GM19023 (cell line): ENCODE data around the gene ENPP3.
"Not testable (repeated sequence)": the region's sequence is repeated elsewhere in the genome, so short reads cannot be mapped to it uniquely, and the experiment has no call there.

ENCODE experiments used
- ATAC-seq: cut with Tn5 transposase; IDR thresholded peaks from one replicate; pipeline ENCODE4 v1.9.1; 2021; ENCODE audit warnings: mild to moderate bottlenecking, moderate library complexity; ENCODE audit not compliant: unreplicated experiment

ENPP3 gene

DNA sequence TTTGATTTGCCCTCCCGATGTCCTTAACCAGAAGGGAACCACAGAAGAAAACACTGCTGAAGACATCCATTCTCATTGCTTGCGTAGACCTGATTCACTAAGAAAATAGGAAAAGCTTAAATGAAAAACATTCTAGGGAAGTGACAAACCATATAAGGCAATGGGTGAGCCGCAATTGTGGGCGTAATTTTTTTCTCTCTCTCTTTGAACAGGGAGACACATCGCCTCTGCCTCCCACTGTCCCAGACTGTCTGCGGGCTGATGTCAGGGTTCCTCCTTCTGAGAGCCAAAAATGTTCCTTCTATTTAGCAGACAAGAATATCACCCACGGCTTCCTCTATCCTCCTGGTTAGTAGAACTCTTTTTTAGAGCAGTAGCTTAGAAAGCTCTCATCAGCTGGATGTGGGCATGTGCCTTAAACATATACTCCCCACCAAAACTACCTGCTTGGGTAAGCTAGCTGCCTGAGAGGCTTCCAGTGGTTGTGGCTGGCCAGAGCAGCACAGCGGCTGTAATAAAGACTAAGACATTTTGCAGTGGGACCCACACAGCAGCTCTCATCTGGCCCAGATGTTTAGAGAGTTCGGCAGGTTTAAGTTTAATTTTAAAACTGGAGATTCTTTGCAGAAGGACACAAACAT lies 96.4 kb downstream of the ENPP3 start:
- ATAC-seq, result no peak

DNA sequence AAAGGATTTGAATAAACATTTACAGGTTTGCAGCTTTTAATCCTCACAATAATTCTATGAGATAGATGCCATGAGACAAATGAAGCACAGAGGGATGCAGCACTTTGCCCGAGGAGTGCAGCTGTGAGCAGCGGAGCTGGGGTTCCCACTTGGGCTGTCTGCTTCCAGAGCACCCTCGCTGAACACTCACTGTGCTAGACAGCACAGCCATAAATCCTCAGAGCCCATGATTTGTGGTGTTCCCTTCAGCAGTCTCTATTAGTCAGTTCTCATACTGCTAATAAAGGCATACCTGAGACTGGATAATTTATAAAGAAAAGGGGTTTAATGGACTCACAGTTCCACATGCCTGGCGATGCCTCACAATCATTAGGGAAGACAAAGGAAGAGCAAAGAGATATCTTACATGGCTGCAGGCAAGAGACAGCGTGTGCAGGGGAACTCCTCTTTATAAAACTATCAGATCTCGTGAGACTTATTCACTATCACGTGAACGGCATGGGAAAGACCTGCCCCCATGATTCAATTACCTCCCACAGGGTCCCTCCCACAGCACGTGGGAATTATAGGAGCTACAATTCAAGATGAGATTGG lies 99.0 kb downstream of the ENPP3 start:
- no peak for ATAC-seq

DNA sequence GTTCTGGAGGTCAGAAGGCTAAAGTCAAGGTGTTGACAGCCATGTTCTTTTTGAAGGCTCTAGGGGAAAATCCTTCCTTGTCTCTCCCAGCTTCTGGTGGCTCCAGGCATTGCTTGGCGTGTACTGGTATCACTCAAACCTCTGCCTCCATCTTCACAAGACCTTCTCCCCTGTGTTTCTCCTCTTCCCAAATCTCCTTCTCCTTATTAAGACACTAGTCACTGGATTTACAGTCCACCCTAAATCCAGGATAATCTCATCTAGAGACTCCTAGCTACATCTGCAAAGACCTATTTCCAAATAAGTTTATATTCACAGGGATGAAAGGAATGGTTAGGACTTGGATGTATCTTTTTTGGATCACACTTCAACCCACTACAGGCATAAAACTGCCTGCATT lies 99.7 kb downstream of the ENPP3 start:
- no peak for ATAC-seq

DNA sequence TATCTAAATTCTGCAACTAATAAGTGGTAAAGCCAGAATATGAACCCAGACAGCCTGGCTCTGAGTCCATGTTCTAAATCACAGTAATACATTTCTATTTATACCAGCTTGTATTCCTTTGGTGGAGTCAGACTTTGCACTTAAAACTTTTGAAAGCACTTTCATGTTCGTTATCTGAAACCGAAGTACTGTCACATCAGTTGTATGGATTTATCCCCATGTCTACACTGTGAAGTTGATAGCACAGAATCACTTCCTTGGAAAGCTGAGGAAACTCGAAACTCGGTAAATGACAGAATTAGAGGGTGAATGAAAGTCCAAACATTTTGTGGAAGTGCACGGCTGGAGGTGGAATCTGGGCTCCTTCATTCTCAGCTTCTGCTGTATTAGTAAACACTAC lies 102.0 kb downstream of the ENPP3 start:
- ATAC-seq, result no peak

DNA sequence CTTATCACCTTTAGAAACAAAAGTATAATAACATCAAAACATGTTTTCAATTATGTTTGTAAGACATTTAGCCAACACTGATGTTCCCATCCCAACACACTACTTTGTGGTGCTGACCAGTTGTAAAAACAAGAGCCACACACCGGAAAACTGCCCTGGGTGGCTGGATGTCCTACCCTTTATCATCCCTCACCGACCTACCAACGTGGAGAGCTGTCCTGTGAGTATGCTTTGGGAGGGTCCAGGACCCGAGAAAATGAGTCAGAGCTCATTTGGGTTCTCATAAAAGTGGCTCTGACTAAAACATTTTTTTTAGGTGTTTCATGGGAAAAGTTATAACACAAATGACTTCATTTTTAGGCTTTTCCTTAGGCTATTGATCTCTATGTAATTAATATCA lies 103.1 kb downstream of the ENPP3 start:
- ATAC-seq, result no peak

DNA sequence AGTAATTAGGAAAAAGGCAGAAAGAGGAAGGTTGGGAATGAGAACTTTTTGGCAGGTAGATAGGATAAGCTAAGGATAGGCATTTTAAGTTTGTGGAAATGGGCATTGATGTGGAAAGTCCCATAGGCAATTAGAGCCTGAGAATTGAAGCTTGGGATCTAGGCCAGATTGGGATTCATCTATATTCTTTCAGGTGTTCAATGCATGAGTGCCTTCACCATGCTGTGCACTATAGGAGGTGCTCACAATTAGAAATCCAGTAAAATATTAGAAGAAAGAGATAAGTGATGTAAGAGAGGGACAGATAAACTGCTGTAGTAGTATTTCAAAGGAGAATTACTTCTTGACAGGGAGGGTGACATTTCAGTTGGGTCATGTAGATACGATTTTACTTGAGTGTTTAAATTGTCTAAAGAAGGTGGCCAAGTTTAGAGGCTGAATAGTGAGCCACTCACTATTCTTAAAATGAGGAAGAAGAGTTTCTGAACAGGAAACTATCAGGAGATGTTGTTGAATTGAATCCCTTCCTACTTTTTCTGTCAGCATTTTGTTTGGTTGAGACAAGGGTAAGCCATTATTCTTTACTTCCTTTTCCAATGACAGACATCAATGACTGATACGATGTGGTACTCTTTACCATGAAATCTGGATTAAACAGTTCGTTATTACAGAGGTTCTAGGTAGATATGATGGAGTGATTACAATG lies 104.7 kb downstream of the ENPP3 start:
- no peak for ATAC-seq

DNA sequence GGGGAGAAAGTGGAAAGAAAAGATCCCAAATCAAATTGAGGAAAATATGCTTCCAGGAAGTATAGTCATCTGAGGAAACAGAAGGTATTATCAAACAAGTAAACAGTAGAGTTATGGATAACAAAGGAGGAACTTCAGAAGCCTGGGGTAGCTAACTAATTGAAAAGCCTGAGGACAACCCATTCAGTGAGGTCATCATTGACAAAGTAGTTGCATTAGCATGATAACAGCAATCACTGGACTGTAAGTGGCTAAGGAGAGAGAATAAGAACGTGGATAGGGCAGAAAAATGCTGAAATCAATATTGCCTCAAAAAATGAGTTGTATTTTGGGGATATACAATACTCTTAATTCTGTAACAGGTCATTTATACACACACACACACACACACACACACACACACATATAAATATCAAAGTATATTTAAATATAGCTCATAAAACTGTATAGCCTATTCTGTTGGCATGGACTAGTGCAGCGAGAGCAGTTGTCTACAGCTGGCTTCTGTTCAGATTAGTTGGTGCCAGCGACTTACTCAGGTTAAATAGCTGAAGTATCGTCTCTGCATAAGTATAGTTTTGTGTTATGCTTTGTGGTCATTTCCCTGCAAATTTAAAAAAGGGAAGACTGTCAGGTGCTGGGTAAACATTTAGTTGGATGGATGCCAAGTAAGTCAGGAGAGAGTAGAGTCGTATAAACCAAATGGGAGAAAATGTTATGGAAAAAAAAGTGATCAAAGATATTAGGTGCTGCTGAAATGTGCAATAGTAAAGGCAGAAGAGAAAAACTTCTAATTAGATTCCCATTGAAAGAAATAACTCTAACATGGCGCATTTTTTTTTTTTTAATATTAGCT lies 107.6 kb downstream of the ENPP3 start:
- ATAC-seq, result no peak

DNA sequence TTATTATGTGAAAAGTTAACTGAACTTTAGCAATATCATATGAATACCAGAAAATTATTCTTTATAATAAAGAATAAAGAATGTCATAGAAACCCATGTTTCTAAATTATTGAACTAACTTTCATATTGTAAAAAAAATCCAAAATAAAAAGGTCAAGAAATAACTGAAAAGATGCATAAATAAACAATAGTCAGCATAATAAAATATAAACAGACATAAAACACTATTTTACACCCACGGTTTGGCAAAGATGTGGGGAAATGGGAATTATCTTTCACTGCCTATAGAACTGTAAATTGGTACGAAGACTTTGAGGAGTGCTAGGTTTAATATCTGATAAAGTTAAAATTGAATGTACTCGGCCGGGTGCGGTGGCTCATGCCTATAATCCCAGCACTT lies 108.4 kb downstream of the ENPP3 start:
- no peak for ATAC-seq

DNA sequence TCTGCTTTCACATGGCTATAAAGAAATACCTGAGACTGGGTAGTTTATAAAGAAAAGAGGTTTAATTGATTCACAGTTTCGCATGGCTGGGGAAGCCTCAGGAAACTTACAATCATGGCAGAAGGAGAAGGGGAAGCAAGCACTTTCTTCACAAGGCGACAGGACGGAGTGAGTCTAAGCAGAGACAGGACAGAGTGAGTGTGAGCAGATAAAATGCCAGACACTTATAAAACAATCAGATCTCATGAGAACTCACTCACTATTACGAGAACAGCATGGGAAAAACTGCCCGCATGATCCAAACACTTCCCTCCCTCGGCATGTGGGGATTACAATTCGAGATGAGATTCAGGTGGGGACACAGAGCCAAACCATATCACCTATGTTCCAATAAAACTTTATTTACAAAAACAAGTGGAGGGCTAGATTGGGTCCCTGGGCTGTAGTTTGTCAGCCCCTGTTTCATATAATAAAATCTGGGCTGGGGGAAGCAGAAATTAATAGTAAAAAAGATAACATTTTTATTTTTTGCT lies 110.8 kb downstream of the ENPP3 start:
- no peak for ATAC-seq

DNA sequence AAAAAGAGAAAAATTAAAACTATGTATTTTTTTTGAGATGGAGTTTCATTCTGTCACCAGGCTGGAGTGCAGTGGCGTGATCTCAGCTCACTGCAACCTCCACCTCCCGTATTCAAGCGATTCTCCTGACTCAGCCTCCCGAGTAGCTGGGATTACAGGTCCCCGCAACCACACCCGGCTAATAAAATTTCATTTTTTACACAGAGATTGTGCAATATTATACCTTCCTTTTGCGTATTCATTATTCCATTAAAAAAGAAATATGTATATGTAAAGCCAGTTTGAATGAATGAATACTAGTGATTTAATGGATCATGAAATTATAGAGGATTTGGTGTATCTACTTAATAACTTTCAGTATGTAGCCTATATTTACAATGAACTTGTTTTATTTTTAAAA lies 111.9 kb downstream of the ENPP3 start:
- no peak for ATAC-seq

DNA sequence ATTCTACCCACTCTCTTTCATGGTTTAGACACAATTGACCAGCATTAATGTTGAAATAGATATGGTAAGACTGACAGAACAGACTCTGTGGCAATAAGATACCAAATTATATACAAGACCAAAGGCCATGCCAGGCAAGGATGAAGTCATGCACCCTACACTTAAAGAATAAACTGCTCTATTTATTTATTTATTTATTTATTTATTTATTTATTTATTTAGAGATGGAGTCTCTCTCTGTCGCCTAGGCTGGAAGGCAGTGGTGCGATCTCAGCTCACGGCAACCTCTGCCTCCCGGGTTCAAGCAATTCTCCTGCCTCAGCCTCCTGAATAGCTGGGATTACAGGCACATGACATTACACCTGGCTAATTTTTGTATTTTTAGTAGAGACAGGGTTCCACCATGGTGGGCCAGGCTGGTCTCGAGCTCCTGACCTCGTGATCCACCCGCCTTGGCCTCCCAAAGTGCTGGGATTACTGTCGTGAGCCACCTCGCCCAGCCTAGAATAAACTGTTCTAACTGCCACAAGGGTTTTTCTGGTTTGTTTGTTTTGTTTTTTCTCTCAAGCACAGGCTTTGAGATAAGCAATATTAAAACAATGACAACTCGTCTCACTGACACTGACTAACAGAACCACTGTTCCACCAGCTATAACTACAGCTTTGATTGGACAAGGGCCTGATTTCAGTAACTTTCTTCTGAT lies 114.1 kb downstream of the ENPP3 start:
- ATAC-seq, result not testable (repeated sequence)

DNA sequence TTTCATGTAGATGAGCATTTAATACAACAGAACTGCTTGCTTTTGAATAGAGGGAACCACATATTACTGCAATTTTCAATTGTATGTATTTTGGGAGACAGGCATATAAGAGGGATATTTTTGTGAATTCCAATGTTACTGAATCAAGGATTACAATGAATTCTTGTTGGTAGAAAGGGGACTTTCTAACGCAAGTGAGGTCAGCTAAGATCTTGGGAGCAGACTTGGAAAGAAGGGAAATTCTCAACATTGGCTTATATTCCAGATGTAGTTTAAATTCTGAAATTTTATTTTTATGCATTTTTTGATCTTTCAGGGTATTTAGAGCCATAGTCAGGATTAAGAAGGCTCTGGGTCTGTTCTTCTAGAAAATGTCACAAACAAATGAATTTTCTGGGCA lies 117.0 kb downstream of the ENPP3 start:
- ATAC-seq, result no peak

DNA sequence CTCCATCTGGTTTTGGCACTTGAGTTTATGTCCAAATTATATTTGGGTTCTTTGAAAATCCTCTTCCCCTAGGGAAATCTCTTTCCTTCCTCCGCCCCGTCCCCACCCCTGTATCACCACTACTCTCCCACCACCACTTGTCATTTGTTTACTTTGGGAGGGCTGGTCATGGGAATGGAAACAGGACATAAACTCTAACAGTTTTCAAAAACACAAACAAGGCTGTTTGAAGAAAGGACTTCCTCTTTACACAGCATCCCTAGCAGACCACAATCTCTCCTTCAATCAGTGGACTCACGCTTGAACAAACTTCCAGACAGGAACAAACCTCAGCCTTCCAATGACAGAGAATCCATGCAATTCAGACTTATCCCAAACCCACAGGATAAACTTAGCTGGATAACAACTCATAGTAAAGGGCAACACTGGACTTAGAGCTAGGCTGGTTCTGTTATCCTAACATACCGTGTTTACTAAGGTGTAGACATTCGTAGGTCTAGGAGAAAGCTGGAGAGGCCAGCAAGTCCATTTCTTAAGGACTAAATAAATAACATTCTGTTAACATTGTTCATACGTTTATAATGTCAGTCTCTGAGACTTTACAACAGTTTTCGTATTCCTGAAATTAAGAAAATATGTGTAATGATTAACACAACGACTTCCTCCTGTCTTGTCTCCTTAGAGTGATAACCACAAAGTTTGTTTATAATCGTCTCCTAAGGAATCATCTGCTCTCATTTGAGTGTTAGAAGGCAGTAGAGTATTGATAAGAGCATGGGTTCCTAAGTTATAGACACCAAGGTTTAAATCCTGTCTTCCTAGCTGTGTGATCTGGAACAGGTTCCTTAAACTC lies 117.8 kb downstream of the ENPP3 start:
- ATAC-seq, result no peak

DNA sequence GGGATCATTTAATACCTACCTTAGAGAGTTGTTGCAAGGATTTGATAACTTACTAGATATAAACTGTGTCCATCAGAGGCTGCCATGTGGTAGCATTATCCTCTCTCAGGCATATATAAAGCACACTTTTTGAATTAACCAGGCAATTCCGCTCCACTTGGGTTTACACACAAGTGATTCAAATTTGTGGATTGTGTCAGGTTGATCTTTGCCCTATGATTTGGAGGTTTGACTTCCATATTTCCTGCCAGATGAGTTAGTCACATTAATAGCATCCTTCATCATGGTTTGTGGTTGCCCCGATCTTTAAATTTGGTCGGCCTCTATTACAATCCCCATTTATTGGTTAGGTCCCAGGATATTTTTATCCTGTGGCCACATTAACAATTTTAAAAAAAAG lies 118.5 kb downstream of the ENPP3 start:
- no peak for ATAC-seq

DNA sequence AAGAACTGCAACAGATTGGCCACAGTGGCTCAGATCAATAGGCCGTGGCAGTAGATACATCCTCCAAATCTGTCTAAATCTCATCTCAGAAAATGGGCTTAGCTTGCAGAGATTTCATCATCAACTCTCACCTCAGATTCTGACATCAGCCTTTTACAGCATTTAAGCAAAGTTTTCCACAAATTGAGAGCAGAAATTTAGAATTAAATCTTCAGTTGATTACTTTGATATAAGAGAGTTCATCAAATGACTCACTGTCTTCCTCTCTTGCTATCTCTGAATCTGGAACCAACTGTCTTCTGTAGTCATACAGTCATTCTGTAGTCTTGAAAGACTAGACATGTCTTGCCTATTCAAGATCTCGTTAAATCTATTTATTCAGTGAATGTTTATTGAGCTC lies 118.9 kb downstream of the ENPP3 start:
- no peak for ATAC-seq

DNA sequence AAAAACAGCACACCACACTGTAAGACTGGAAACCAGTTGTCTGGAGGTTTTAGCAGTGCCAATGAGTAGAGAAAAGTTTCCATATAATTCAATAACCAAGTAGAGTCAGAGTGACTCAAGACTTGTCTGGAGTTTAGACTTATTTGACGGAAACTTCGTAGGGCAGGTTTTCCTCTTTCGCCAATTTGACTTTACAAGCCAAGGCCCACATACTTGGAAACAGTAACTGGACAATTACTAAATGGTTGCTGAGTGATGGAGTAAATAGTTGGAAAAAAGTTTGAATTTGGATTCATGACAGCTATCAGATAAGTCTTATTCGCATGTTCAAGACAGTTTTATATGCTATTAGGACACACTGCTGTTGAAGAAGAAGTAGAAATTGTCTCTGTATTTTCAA lies 121.8 kb downstream of the ENPP3 start:
- ATAC-seq, result no peak

DNA sequence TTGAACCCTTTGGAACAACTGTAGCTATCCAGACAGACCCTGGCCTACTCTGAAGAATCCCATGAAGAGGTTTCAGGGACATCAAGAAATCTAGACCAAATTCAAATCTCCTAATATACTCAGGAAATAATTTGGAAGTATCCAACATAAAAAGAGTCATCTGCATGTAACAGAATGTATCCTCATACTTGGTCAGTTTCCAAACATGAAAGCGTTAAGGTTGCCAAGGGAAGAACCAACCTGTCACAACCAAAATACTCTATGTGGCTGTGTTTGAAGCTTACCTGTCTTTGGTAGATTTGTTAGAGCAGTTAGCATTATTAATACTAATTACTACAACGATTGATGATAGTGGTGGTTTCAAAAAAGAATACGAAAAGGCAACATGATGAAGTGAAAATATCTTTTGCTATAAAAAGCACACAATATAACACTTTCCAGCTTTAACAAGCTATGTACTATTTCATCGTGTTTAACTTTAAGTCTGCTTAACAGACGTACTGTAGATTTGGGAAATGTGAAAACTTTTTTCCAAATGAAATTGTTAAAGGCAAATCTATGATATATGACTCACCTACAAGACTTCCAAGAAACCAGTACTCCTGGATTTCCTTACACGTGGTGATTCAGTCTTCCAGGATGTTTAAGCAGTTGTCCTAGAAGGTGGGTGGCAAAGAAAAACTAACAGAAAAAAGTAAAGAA lies 124.1 kb downstream of the ENPP3 start:
- no peak for ATAC-seq

DNA sequence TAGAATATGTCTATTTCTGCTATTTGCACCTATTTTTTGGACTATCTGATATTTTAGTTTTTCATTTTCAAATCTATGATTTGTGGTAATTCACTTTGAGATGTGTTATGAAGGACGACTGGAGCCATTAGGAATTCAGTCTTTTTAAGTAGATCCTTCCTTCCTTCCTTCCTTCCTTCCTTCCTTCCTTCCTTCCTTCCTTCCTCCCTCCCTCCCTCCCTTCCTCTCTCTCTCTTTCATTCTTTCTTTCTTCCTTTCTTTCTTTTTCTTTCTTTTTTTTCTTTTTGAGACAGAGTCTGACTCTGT lies 124.6 kb downstream of the ENPP3 start:
- ATAC-seq, result no peak

DNA sequence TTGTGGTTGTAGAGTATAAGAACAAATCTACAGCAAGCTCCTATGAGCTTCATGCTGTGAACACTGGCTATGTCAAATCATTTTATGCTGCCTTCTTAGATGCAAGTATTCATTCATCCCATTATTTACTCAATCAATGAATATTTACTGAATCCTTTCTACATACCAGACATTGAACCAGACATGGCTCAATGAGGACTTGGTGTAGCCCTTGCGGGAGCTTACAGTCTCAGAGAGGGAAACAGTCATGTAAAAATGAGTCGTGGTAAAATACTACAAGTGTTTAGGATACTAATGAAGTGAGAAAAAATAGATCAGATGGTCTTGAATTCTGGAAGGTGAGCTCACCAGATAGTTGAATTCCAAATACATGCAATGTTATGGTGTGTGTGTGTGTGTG lies 125.9 kb downstream of the ENPP3 start:
- ATAC-seq, result no peak
